H1 (cell line): Measurements from ENCODE around the gene SPATA13. TPM values are rescaled to one million over a fixed set of nuclear protein-coding genes. Genes with fewer than 3 reads are reported as not detected.

Experiments used
- KDM4A ChIP-seq: IDR thresholded peaks from one replicate; pipeline ENCODE4 v1.7.1; 2012; ENCODE audit warnings: low read depth, mild to moderate bottlenecking, moderate library complexity, low read length, inconsistent platforms; ENCODE audit not compliant: severe bottlenecking
- polyA plus RNA-seq, 7 experiments: library from polyadenylated mRNA; depleted of rRNA in 3 of 7; stranded (reverse) in 5 of 7; unstranded in 2 of 7; fragments of >200 nt in 5 of 7; fragments of 200-250 nt in 2 of 7; gene quantifications; 1 replicate in 5 of 7; 2 replicates in 1 of 7; 4 replicates in 1 of 7; pipeline versions ENCODE4 v1.2.1 to v1.2.3, GENCODE V29; 2011 to 2013; ENCODE audit warnings: missing spikeins in 2 of 7, mixed read lengths in 2 of 7
- total RNA-seq: library from RNA; stranded (reverse); fragmentation: NEBNext Ultra II Directional; extraction: Animal tissue kit (Norgen Biotek cat#: 25700); gene quantifications from 2 replicates; pipeline ENCODE4 v1.2.1, GENCODE V29; 2021
- TF ChIP-seq, protein P1 (sequence below): IDR thresholded peaks from 2 replicates; pipeline ENCODE4 v1.6.1; 2011; ENCODE audit warnings: low read depth, mild to moderate bottlenecking, low read length; ENCODE audit not compliant: insufficient read depth

SPATA13 gene
- total and polyA plus RNA-seq, 2 of the 8 experiments (the other 6 are each of a cell fraction or from before 2014, with no cell fraction given), result 12.6 to 30.9 TPM

DNA sequence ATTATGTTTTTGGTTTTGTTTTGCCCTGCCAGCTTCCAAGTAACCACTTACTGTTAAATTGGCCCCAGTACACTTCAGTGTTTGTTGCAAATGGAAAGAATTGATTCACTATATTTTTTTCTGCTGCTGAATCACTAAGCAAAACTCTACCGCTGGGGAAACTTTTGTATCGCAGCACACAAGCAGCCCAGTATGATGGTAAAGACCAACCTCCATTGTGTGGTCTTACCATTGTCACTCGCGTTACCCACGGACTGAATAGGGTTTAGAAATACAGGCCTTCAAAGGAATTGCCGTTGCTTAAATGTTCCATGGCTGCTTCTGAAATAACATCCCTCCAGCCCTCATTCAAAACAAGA lies 7.9 kb downstream of the SPATA13 start (continued):
- TF ChIP-seq, protein P1, sequence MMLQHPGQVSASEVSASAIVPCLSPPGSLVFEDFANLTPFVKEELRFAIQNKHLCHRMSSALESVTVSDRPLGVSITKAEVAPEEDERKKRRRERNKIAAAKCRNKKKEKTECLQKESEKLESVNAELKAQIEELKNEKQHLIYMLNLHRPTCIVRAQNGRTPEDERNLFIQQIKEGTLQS, result no peak
- no peak for TF ChIP-seq KDM4A
